Measurements from ENCODE around the gene PPP2R5A.
"Not testable (repeated sequence)": the region's sequence is repeated elsewhere in the genome, so short reads cannot be mapped to it uniquely, and the experiment has no call there.

The PPP2R5A gene

GRCh38 chr1:212286556-212287131 is 1.4 kb downstream of the PPP2R5A start:
- H3K27me3 Mint-ChIP-seq, result no peaks in the 10 kb centered on the region
- H3K36me3 Mint-ChIP-seq, result peaks cover 2% of the 10 kb centered on the region
- H3K9me3 Mint-ChIP-seq, result no peaks in the 10 kb centered on the region
- H3K4me1 Mint-ChIP-seq, result peaks cover 64% of the 10 kb centered on the region
- H3K27ac Mint-ChIP-seq, result peak overlapping the region; percentile 100
- H3K4me3 Mint-ChIP-seq, result peak overlapping the region; percentile 100

- H3K27me3 Mint-ChIP-seq, result no peaks in the 10 kb centered on the region
- H3K36me3 Mint-ChIP-seq, result peaks cover 2% of the 10 kb centered on the region
- peaks cover 71% of the 10 kb centered on the region for H3K4me1 Mint-ChIP-seq
- H3K4me3 Mint-ChIP-seq, result peak overlapping the region; percentile 100
- peak overlapping the region; percentile 100 for H3K27ac Mint-ChIP-seq
- H3K9me3 Mint-ChIP-seq, result no peaks in the 10 kb centered on the region
Observed at GRCh38 chr1:212287261-212287895, 2.2 kb downstream of the PPP2R5A start.

- H3K4me3 Mint-ChIP-seq, result peak overlapping the region; percentile 100
- peaks cover 75% of the 10 kb centered on the region for H3K4me1 Mint-ChIP-seq
- peak overlapping the region; percentile 79 for H3K27ac Mint-ChIP-seq
- H3K27me3 Mint-ChIP-seq, H3K36me3 Mint-ChIP-seq, H3K9me3 Mint-ChIP-seq: not testable (repeated sequence)
Observed at GRCh38 chr1:212287995-212288394, 2.8 kb downstream of the PPP2R5A start.

- H3K9me3 Mint-ChIP-seq, result no peaks in the 10 kb centered on the region
- H3K36me3 Mint-ChIP-seq, result peaks cover 2% of the 10 kb centered on the region
- no peaks in the 10 kb centered on the region for H3K27me3 Mint-ChIP-seq
- peak overlapping the region; percentile 17 for H3K27ac Mint-ChIP-seq
- peak overlapping the region; percentile 100 for H3K4me3 Mint-ChIP-seq
- H3K4me1 Mint-ChIP-seq, result peaks cover 75% of the 10 kb centered on the region
Observed at GRCh38 chr1:212288615-212289014, 3.4 kb downstream of the PPP2R5A start.

- H3K36me3 Mint-ChIP-seq, result peaks cover 2% of the 10 kb centered on the region
- no peaks in the 10 kb centered on the region for H3K27me3 Mint-ChIP-seq
- H3K4me1 Mint-ChIP-seq, result peaks cover 75% of the 10 kb centered on the region
- H3K27ac Mint-ChIP-seq, result no peak overlapping the region
- H3K4me3 Mint-ChIP-seq, result peak overlapping the region; percentile 66
- no peaks in the 10 kb centered on the region for H3K9me3 Mint-ChIP-seq
Observed at GRCh38 chr1:212289262-212290077, 4.3 kb downstream of the PPP2R5A start.

- Mint-ChIP-seq H3K4me3 (peak overlapping the region; percentile 77), H3K9me3 (no peaks in the 10 kb centered on the region)
Observed at GRCh38 chr1:212290608-212291007, 5.4 kb downstream of the PPP2R5A start.

GRCh38 chr1:212291505-212292134 is 6.4 kb downstream of the PPP2R5A start:
- Mint-ChIP-seq H3K4me3 (peak overlapping the region; percentile 51), H3K27me3 (no peaks in the 10 kb centered on the region), H3K27ac (peak overlapping the region; percentile 69), H3K4me1 (peaks cover 91% of the 10 kb centered on the region), H3K36me3 (no peaks in the 10 kb centered on the region), H3K9me3 (no peaks in the 10 kb centered on the region)

More at GRCh38 chr1:212290608-212291007, 5.4 kb downstream of the PPP2R5A start:
- peaks cover 2% of the 10 kb centered on the region for H3K36me3 Mint-ChIP-seq
- H3K27ac Mint-ChIP-seq, result peak overlapping the region; percentile 92
- no peaks in the 10 kb centered on the region for H3K27me3 Mint-ChIP-seq
- peaks cover 81% of the 10 kb centered on the region for H3K4me1 Mint-ChIP-seq

GRCh38 chr1:212292250-212293105 is 7.3 kb downstream of the PPP2R5A start:
- Mint-ChIP-seq H3K27me3 (no peaks in the 10 kb centered on the region), H3K4me1 (peaks cover 91% of the 10 kb centered on the region), H3K27ac (peak overlapping the region; percentile 56), H3K9me3 (no peaks in the 10 kb centered on the region), H3K4me3 (peak overlapping the region; percentile 42), H3K36me3 (no peaks in the 10 kb centered on the region)

GRCh38 chr1:212293579-212293978 is 8.4 kb downstream of the PPP2R5A start:
- Mint-ChIP-seq H3K36me3 (no peaks in the 10 kb centered on the region), H3K4me3 (peak overlapping the region; percentile 53), H3K4me1 (peaks cover 85% of the 10 kb centered on the region), H3K27ac (peak overlapping the region; percentile 65), H3K9me3 (no peaks in the 10 kb centered on the region), H3K27me3 (no peaks in the 10 kb centered on the region)

GRCh38 chr1:212294983-212295382 is 9.8 kb downstream of the PPP2R5A start:
- Mint-ChIP-seq H3K9me3 (no peaks in the 10 kb centered on the region), H3K4me1 (peaks cover 82% of the 10 kb centered on the region), H3K4me3 (peak overlapping the region; percentile 1), H3K27me3 (no peaks in the 10 kb centered on the region), H3K36me3 (peaks cover 3% of the 10 kb centered on the region), H3K27ac (peak overlapping the region; percentile 1)

- H3K27ac Mint-ChIP-seq, result peak overlapping the region; percentile 64
- no peaks in the 10 kb centered on the region for H3K9me3 Mint-ChIP-seq
- peaks cover 78% of the 10 kb centered on the region for H3K4me1 Mint-ChIP-seq
- H3K4me3 Mint-ChIP-seq, result no peak overlapping the region
- peaks cover 4% of the 10 kb centered on the region for H3K36me3 Mint-ChIP-seq
- H3K27me3 Mint-ChIP-seq, result no peaks in the 10 kb centered on the region
Observed at GRCh38 chr1:212295579-212295978, 10.4 kb downstream of the PPP2R5A start.

- peaks cover 74% of the 10 kb centered on the region for H3K4me1 Mint-ChIP-seq
- H3K36me3 Mint-ChIP-seq, result peaks cover 4% of the 10 kb centered on the region
- H3K27me3 Mint-ChIP-seq, result no peaks in the 10 kb centered on the region
- no peaks in the 10 kb centered on the region for H3K9me3 Mint-ChIP-seq
- H3K4me3 Mint-ChIP-seq, result no peak overlapping the region
- H3K27ac Mint-ChIP-seq, result no peak overlapping the region
Observed at GRCh38 chr1:212297338-212297737, 12.1 kb downstream of the PPP2R5A start.

- H3K27ac Mint-ChIP-seq, result peak overlapping the region; percentile 39
- H3K4me1 Mint-ChIP-seq, result peaks cover 61% of the 10 kb centered on the region
- H3K36me3 Mint-ChIP-seq, result peaks cover 9% of the 10 kb centered on the region
- H3K27me3 Mint-ChIP-seq, result no peaks in the 10 kb centered on the region
- peaks cover 5% of the 10 kb centered on the region for H3K9me3 Mint-ChIP-seq
- H3K4me3 Mint-ChIP-seq, result no peak overlapping the region
Observed at GRCh38 chr1:212301580-212301979, 16.4 kb downstream of the PPP2R5A start.

- Mint-ChIP-seq H3K9me3 (peaks cover 5% of the 10 kb centered on the region), H3K4me3 (peak overlapping the region; percentile 34), H3K4me1 (peaks cover 68% of the 10 kb centered on the region), H3K36me3 (peaks cover 14% of the 10 kb centered on the region), H3K27me3 (no peaks in the 10 kb centered on the region), H3K27ac (peak overlapping the region; percentile 27)
Observed at GRCh38 chr1:212302745-212303383, 17.7 kb downstream of the PPP2R5A start.

Measured in activated naive CD4-positive, alpha-beta T cell treated with anti-CD3 and anti-CD28 coated beads, Interleukin-2, amount 50 U/mL, for 24 hours (primary cell).